GM21619 (cell line): ENCODE measurements around the gene SEC16B.

Experiments used
- ATAC-seq: cut with Tn5 transposase; IDR thresholded peaks from one replicate; pipeline ENCODE4 v1.9.1; 2021; ENCODE audit not compliant: unreplicated experiment

The SEC16B gene

GRCh38 chr1:177944016-177944949, 25.6 kb downstream of the SEC16B start:
- no peak for ATAC-seq

DNA sequence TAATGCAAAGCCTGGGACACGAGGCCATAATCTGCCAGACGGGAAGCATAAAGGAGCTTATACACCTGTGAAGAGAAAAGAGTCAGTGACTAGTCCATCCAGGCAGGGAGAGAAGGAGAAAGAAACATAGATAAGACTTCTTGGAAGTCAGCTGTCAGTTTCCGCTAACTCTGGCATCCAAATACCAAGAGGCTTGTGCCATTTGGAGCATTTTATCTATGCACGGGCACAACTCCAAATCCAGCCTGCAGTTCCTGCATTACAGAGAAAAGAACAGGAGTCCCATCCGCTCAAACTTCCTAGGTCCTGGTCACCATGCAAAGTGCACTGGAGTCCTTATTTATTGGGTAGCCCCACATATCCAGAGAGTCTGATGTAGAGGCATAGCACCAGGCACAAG, 27.9 kb downstream of the SEC16B start:
- ATAC-seq: no peak

GRCh38 chr1:177940682-177941081, 29.2 kb downstream of the SEC16B start:
- ATAC-seq: no peak

DNA sequence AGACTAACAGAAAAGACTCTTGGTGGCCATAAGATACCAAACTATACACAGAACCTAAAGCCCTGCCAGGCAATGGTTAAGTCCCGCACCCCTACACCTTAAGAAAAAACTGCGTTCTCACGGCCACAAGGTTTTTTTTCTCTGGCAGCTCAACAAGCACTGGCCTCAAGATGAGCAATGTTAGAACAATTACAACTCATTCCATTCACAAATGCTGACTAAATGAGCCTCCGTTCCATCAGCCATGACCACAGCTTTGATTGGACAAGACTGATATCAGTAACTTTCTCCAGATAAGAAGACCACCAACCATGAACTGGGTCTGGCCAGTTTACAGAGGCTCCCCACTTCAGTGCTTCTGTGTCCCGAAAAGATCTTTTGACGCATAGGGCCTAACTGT, 31.9 kb downstream of the SEC16B start:
- no peak for ATAC-seq

DNA sequence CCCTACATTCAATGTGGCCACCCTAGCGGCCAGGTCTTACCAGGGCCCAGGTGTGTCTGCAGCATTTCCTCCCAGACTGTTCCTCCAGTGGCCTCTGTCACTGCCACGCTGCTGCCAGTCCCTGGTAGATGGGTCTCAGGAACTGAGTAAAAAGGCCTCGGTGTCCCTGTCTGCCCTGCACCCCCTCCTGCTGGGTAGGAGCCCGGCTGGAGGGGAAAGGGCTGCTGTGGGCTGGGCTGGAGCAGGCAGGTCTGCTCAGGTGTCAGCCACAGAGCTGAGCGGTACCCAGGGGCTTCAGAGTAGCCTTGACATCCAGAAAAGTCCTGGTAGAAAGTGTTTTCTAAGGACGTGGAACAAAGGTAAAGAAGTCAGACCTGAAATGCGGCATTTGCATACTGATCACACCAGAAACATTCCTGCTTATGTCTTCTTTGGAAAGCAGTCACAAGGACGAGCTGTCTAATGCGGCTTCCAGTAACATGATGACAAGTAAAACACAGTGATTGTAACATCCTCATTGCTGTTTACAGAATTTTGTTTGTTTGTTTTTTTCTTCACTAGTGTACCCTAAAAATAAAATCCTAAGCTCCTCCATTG, 32.6 kb downstream of the SEC16B start:
- ATAC-seq: no peak

DNA sequence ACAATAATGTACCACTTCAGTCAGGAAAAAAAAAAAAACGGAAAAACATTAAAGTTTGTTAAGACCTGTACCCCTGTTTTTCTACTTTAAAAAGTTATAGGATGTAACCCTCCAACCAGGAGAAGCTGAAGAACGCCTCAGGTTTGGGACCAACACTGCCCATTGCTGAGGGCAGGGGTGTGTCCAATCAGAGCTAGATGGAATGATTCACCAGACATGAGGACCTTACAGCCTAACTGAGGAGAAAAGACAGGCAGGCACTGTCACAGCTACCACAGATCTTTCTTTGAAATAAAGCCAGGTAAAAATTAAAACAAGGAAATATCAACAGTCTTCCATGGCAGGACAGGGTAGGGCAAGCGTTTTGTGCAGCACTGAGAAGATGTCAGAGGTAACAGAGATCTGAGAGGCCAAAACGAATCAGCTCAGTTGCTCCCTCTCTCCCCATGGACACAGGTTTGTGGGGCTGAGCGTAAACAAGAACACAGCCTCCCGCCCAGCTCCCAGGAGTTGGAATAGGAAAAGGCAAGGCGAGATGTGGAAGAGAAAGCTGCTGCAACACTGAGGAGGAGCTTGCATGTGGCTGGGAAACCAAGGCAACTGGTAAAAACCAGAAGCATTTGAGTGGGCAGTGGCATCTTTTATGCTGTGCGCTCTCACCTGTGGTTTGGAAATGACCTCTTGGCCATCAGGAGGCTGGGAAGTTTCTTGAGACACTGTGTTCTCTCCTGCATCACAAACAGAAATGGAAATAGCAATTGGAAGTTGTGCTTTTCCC, 34.0 kb downstream of the SEC16B start:
- ATAC-seq: no peak

DNA sequence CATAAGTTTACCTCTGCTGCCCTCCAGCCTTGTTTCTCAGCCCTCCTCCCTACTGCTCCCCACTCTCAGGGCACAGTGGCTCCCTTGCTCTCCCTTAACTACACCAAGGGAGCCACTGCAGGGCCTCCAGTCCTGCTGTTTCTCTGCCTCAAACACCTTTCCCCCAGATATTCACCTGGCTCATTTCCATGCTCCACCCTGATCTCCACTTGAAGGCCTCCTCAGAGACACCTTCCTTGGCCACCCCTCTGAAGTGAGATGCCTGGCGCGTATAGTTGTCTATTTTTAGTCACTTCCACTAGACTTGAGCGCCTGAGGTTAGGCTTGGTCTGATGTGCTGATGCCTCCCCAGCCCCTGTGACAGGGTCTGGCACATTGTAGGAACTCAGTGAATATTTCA, 34.9 kb downstream of the SEC16B start:
- ATAC-seq: no peak

DNA sequence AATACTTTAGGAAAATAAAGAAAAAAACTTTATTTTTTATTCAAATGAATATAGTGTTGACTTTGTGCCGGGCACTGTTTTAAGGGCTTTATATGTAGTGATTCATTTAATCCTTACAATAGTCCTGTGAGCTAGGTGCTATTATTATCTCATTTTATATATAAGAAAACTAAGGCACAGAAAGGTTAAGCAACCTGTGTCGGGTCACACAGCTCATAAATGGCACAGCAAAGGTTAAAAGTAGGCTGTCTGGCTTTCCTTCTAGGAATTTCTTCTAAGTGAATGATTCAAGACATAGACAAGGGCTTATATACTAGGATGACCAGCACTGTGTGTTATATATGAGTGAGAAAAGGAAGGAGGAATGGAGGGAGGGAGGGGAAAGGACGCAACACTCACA, 35.4 kb downstream of the SEC16B start:
- ATAC-seq: no peak

GRCh38 chr1:177933881-177934280, 36.0 kb downstream of the SEC16B start:
- ATAC-seq: no peak

- ATAC-seq: no peak
Observed at GRCh38 chr1:177932123-177932522, 37.7 kb downstream of the SEC16B start.

DNA sequence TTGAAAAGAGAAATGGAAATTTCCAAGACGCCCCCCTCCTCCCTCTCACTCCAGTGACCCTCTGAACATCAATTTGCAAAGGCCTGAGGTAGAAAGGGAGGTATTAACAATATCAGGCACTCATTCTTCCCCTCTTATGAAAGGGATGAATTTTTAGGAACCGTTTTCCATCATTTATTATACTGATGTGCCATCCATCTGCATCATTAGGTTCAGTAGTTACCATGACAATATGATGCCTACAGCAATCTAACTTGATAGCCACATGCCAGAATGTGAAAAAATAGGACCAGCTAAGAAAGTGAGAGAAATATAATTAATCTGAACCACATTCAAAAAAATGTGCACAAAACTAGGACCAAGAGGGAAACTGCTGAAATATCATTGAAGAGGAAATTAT, 40.9 kb downstream of the SEC16B start:
- ATAC-seq: no peak

- ATAC-seq: no peak
Observed at GRCh38 chr1:177928194-177928593, 41.7 kb downstream of the SEC16B start.

GRCh38 chr1:177927021-177927596, 42.7 kb downstream of the SEC16B start:
- ATAC-seq: no peak

GRCh38 chr1:177926201-177926600, 43.7 kb downstream of the SEC16B start:
- ATAC-seq: no peak

DNA sequence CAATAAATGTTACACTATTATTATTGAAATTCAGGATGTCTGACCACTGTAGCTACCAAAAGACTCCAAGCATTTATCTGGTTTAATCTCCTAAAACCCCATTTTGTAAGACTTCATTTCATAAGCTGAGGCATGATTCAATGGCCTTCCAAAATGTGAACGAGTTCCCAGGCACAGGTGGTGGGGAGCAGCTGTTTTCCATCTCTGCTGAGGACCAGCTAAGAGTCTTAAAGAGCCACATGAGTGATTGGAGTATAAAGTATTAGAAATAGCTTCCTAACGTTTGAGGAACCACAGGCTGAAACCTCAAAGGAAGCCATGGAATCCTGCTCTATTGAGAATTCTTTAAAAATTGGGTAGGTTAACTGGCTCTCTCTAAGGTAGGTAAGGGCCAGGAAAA, 44.9 kb downstream of the SEC16B start:
- no peak for ATAC-seq

DNA sequence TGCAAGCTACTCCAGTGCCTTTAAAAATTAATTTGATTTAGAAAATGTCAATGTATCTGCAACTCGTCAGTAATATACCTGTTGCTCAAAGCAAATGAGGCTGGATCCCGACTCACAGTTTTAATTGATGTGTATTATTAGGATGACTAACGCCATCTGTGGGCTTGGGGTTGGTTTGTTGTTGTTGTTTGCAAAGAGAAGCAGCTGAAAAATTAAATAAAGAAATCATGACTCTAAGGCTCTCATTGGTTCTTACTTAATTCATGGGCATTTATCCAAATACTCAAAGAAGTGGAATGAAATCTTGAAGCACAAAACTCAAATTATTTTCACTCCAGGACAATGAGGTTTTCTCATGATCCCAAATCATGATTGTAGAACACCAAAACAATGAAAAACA, 46.4 kb downstream of the SEC16B start:
- no peak for ATAC-seq

DNA sequence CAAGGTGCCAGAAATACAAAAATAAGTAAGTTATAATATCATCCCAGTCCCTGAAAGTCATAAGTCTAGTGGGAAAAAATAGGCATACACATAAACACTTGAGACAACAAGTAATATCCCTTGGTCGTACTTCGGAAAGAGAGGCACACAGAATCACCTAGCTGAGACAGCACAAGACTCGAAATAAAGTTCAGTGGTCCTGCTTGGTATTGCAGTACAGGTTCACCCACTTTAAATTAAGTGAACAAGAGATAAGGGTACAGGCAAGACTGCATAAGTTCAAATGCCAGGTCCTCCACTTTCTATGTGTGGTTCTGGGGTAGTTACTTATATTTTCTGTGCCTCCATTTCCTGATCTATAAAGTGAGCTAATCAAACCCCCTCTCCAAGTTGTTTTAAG, 47.6 kb downstream of the SEC16B start:
- no peak for ATAC-seq

- ATAC-seq: no peak
Observed at GRCh38 chr1:177921590-177921989, 48.3 kb downstream of the SEC16B start.

GRCh38 chr1:177920091-177920490, 49.8 kb downstream of the SEC16B start:
- ATAC-seq: no peak

DNA sequence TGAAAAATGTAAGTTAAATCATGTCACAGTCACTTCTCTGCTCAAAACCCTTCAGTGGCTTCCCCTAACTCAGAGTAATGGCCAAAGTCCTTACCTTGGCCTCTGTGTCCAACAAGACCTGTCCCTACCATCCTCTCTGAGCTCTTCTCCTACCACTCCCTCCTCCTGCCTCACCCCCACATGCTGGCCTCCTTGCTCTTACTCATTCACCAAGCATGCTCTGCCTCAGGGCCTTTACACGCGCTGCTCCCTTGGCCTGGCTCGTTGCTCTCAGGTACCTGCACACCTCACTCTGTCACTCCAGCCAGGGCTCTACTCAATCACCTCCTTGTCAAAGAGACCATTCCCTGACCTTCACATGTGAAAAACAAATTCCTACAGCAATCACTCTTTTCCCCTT, 54.2 kb downstream of the SEC16B start:
- no peak for ATAC-seq

DNA sequence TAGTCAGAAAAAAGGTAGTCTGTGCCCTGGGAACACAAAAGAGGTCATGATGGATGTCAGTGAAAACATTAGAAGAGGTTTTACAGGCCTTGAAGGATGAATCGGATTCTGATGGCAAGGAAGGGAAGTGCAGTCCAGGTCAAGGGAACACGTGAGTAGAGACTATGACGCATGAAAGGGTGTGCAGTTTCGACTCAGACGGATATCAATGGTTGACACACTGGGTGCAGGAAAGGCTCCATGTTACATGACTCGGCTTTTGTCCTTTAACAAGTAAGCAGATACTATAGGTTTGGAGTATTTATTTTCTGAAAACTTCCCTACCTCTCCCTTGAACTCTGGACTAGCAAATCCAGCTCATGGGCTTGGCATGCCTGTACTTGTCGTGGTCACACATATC, 55.3 kb downstream of the SEC16B start:
- ATAC-seq: no peak
